ENCODE measurements around the gene CYB5D1. TPM values are rescaled to one million over a fixed set of nuclear protein-coding genes. Genes with fewer than 3 reads are reported as not detected.
A peak's percentile ranks its signal among the peaks of the same experiment; 100 is the strongest.

The CYB5D1 gene
- total RNA-seq, 2 experiments from 2014 or later: 18.1 to 24.8 TPM

GRCh38 chr17:7882068-7882467 lies 24.3 kb downstream of the CYB5D1 start:
- Histone ChIP-seq H3K9me2 (ENCODE audit: insufficient read depth, low read length) (no peaks in the 10 kb centered on the region), H3K79me2 (ENCODE audit: insufficient read depth, low read depth, low read length) (peaks cover 68% of the 10 kb centered on the region), H3K4me1 (ENCODE audit: insufficient read depth, low read length, poor library complexity, severe bottlenecking) (peaks cover 48% of the 10 kb centered on the region), H3K4me2 (ENCODE audit: low read length) (peak overlapping the region; percentile 97), H4K20me1 (ENCODE audit: insufficient read depth, low read length) (no peaks in the 10 kb centered on the region), H3K4me3 (ENCODE audit: low read depth, low read length, poor library complexity, severe bottlenecking) (peak overlapping the region; percentile 70), H3K9me3 (ENCODE audit: low read length) (no peaks in the 10 kb centered on the region), H3K36me3 (ENCODE audit: insufficient read depth, low read length) (peaks cover 50% of the 10 kb centered on the region), H2AFZ (ENCODE audit: low read length) (no peak overlapping the region), H3K27ac (ENCODE audit: low read depth, low read length, poor library complexity, severe bottlenecking) (peak overlapping the region; percentile 87)
- DNase-seq (ENCODE audit: low spot score): peak; percentile 70
- POLR2A ChIA-PET: interaction anchor here (1.2 kb wide), 1 partner anchor 31 kb away, joined by 3 read pairs; no protein-coding TSS in a partner anchor
- no peak for TF ChIP-seq EZH2phosphoT487 (IDR thresholded peaks at IDR 0.05; ENCODE audit: borderline replicate concordance, low read depth, low read length)
- TF ChIP-seq, protein P1, sequence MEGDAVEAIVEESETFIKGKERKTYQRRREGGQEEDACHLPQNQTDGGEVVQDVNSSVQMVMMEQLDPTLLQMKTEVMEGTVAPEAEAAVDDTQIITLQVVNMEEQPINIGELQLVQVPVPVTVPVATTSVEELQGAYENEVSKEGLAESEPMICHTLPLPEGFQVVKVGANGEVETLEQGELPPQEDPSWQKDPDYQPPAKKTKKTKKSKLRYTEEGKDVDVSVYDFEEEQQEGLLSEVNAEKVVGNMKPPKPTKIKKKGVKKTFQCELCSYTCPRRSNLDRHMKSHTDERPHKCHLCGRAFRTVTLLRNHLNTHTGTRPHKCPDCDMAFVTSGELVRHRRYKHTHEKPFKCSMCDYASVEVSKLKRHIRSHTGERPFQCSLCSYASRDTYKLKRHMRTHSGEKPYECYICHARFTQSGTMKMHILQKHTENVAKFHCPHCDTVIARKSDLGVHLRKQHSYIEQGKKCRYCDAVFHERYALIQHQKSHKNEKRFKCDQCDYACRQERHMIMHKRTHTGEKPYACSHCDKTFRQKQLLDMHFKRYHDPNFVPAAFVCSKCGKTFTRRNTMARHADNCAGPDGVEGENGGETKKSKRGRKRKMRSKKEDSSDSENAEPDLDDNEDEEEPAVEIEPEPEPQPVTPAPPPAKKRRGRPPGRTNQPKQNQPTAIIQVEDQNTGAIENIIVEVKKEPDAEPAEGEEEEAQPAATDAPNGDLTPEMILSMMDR (conservative IDR thresholded peaks at IDR 0.05; ENCODE audit: low read length): no peak
- intact Hi-C loops (cut with micrococcal nuclease; ENCODE audit: unreplicated experiment): no loop called here
- CTCF ChIA-PET (ENCODE audit: unreplicated experiment): no interaction called here
- BruUV-seq (replicated peaks): no TSS peak

- H3K79me2 ChIP-seq (ENCODE audit: insufficient read depth, low read depth, low read length): peaks cover 65% of the 10 kb centered on the region
- H3K4me1 ChIP-seq (ENCODE audit: insufficient read depth, low read length, poor library complexity, severe bottlenecking): peaks cover 48% of the 10 kb centered on the region
- CTCF ChIA-PET (ENCODE audit: unreplicated experiment): no interaction called here
- no TSS peak for BruUV-seq (replicated peaks)
- H4K20me1 ChIP-seq (ENCODE audit: insufficient read depth, low read length): no peaks in the 10 kb centered on the region
- peaks cover 45% of the 10 kb centered on the region for H3K36me3 ChIP-seq (ENCODE audit: insufficient read depth, low read length)
- H3K9me3 ChIP-seq (ENCODE audit: low read length): no peaks in the 10 kb centered on the region
- intact Hi-C loops (cut with micrococcal nuclease; ENCODE audit: unreplicated experiment): no loop called here
- no peaks in the 10 kb centered on the region for H3K9me2 ChIP-seq (ENCODE audit: insufficient read depth, low read length)
- H3K4me2 ChIP-seq (ENCODE audit: low read length): peak overlapping the region; percentile 97
- no peak overlapping the region; the same call in 1 of the 2 replicates for H2AFZ ChIP-seq (ENCODE audit: low read length)
- POLR2A ChIA-PET: interaction anchor here (0.6 to 1.3 kb wide), 5 partner anchors 11 to 364 kb away, joined by 3 to 5 read pairs (median 3); partner anchors contain the start of gene NAA38
- TF ChIP-seq EZH2phosphoT487 (IDR thresholded peaks at IDR 0.05; ENCODE audit: borderline replicate concordance, low read depth, low read length): no peak
- TF ChIP-seq, protein P1 (conservative IDR thresholded peaks at IDR 0.05; ENCODE audit: low read length): no peak
- H3K27ac ChIP-seq (ENCODE audit: low read depth, low read length, poor library complexity, severe bottlenecking): peak overlapping the region; percentile 87
- H3K4me3 ChIP-seq (ENCODE audit: low read depth, low read length, poor library complexity, severe bottlenecking): peak overlapping the region; percentile 70
- DNase-seq (ENCODE audit: low spot score): no peak
Measured at GRCh38 chr17:7882629-7883028, 24.8 kb downstream of the CYB5D1 start.

DNA sequence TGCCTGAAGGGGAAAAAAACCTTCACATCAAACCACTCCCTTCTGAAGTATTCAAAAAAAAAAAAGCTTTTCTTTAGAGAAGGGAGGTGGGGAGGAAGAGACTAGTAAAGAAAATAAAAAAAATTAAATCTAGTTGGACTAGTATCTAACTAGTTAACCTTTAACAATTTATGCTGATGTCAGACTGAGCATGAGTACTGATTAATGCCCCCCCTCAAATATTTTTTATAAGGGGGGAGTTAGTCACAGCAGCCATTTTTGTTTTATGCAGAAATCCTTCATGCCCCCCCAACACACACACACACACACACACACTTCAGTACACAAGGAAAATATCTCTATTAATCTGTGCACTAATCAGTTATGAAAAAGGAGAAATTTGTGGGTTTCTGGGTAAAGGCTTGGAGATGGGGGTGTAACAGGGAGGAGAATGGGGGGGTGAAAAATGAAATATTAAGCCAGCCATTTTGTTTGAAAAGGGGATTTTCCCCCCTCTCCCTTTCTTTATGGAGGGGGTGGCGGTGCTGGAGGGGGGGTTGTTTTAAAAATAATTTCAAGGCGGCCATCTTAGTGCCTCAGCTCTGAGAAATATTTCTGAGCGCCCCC lies 26.1 kb downstream of the CYB5D1 start:
- no TSS peak for BruUV-seq (replicated peaks)
- DNase-seq (ENCODE audit: low spot score): peak; percentile 61
- no peak overlapping the region; the same call in 1 of the 2 replicates for H2AFZ ChIP-seq (ENCODE audit: low read length)
- H3K27ac ChIP-seq (ENCODE audit: low read depth, low read length, poor library complexity, severe bottlenecking): peak overlapping the region; percentile 87
- peak overlapping the region; percentile 70 for H3K4me3 ChIP-seq (ENCODE audit: low read depth, low read length, poor library complexity, severe bottlenecking)
- peaks cover 60% of the 10 kb centered on the region for H3K4me1 ChIP-seq (ENCODE audit: insufficient read depth, low read length, poor library complexity, severe bottlenecking)
- ChIA-PET POLR2A (interaction anchor here (0.6 to 1.3 kb wide), 2 partner anchors 12 to 53 kb away, joined by 3 to 5 read pairs; no protein-coding TSS in a partner anchor), CTCF (ENCODE audit: unreplicated experiment) (no interaction called here)
- peaks cover 37% of the 10 kb centered on the region for H3K36me3 ChIP-seq (ENCODE audit: insufficient read depth, low read length)
- TF ChIP-seq, protein P1 (conservative IDR thresholded peaks at IDR 0.05; ENCODE audit: low read length): no peak
- TF ChIP-seq EZH2phosphoT487 (IDR thresholded peaks at IDR 0.05; ENCODE audit: borderline replicate concordance, low read depth, low read length): no peak
- 0 out of 2 replicates have a peak, but pooled peaks cover 5% of the 10 kb centered on the region for H4K20me1 ChIP-seq (ENCODE audit: insufficient read depth, low read length)
- H3K79me2 ChIP-seq (ENCODE audit: insufficient read depth, low read depth, low read length): peaks cover 65% of the 10 kb centered on the region
- H3K9me3 ChIP-seq (ENCODE audit: low read length): no peaks in the 10 kb centered on the region
- intact Hi-C loops (cut with micrococcal nuclease; ENCODE audit: unreplicated experiment): no loop called here
- peak overlapping the region; percentile 97 for H3K4me2 ChIP-seq (ENCODE audit: low read length)
- no peaks in the 10 kb centered on the region for H3K9me2 ChIP-seq (ENCODE audit: insufficient read depth, low read length)

Measured in OCI-LY7 (cell line).